CD1c-positive myeloid dendritic cell (primary cell): ENCODE measurements around the gene EPYC.

Experiments used
- DNase-seq: peaks from one replicate; pipeline ENCODE4 v3.0.0-alpha.2; 2016; ENCODE audit errors: extremely low spot score

Gene EPYC

GRCh38 chr12:90954921-90955320 lies 49.9 kb downstream of the EPYC start, which contains the start of gene CCER1:
TSS of gene CCER1 (minus strand) at chr12:90955176. CDS start at chr12:90954742, 434 bp downstream.
- no peak for DNase-seq

- DNase-seq: no peak
Measured at GRCh38 chr12:90954428-90954827, 50.3 kb downstream of the EPYC start.

- DNase-seq: no peak
Measured at GRCh38 chr12:90953956-90954421, 50.8 kb downstream of the EPYC start.

- DNase-seq: no peak
Measured at GRCh38 chr12:90951432-90952105, 53.2 kb downstream of the EPYC start.

GRCh38 chr12:90947869-90948268 lies 56.9 kb downstream of the EPYC start:
- no peak for DNase-seq

GRCh38 chr12:90945070-90945649 lies 59.6 kb downstream of the EPYC start:
- peak; percentile 37 for DNase-seq

- no peak for DNase-seq
Measured at GRCh38 chr12:90943255-90943654, 61.5 kb downstream of the EPYC start.

GRCh38 chr12:90940872-90941499 lies 63.8 kb downstream of the EPYC start:
- peak; percentile 32 for DNase-seq

- no peak for DNase-seq
Measured at GRCh38 chr12:90939382-90939781, 65.4 kb downstream of the EPYC start.

GRCh38 chr12:90938451-90938850 lies 66.3 kb downstream of the EPYC start:
- no peak for DNase-seq

- no peak for DNase-seq
Measured at GRCh38 chr12:90937651-90938050, 67.1 kb downstream of the EPYC start.

- no peak for DNase-seq
Measured at GRCh38 chr12:90936230-90937005, 68.4 kb downstream of the EPYC start.

GRCh38 chr12:90925562-90925961 lies 79.2 kb downstream of the EPYC start:
- DNase-seq: no peak

- DNase-seq: no peak
Measured at GRCh38 chr12:90924406-90924805, 80.4 kb downstream of the EPYC start.

- no peak for DNase-seq
Measured at GRCh38 chr12:90922145-90922627, 82.6 kb downstream of the EPYC start.

- no peak for DNase-seq
Measured at GRCh38 chr12:90921536-90921935, 83.2 kb downstream of the EPYC start.

- no peak for DNase-seq
Measured at GRCh38 chr12:90920222-90920621, 84.5 kb downstream of the EPYC start.

- DNase-seq: no peak
Measured at GRCh38 chr12:90917431-90917830, 87.3 kb downstream of the EPYC start.

- no peak for DNase-seq
Measured at GRCh38 chr12:90916516-90916915, 88.3 kb downstream of the EPYC start.

GRCh38 chr12:90915353-90915752 lies 89.4 kb downstream of the EPYC start:
- DNase-seq: no peak
